Tibial nerve (tissue), 4 donors: ENCODE measurements around the gene CIZ1. TPM values are rescaled to one million over a fixed set of nuclear protein-coding genes. Genes with fewer than 3 reads are reported as not detected.

Experiments
- DNase-seq, 2 donors: peaks; one replicate each; pipeline ENCODE4 v3.0.0-alpha.2; 2019; ENCODE audit warnings: low spot score in 2 of 2
- H3K27ac ChIP-seq, 4 donors: fragments of 200-600 bp; sonication (generic) in 3 of 4; one replicate each; pipeline ENCODE4 v1.5.1; 2017 to 2019; ENCODE audit warnings: mild to moderate bottlenecking in 1 of 4
- H3K27me3 ChIP-seq, 2 donors: fragments of 200-600 bp; sonication (generic) in 1 of 2; one replicate each; pipeline versions ENCODE4 v1.5.1 to v1.6.0; 2017 to 2019
- H3K36me3 ChIP-seq, 3 donors: fragments of 200-600 bp; sonication (generic); one replicate each; pipeline ENCODE4 v1.5.1; 2018 to 2019
- H3K4me1 ChIP-seq, 4 donors: fragments of 200-600 bp; sonication (generic) in 3 of 4; one replicate each; pipeline ENCODE4 v1.5.1; 2017 to 2019
- H3K4me3 ChIP-seq, 4 donors: fragments of 200-600 bp; sonication (generic) in 3 of 4; one replicate each; pipeline ENCODE4 v1.5.1; 2017 to 2019; ENCODE audit warnings: mild to moderate bottlenecking in 1 of 4, moderate library complexity in 1 of 4
- H3K9me3 ChIP-seq, 4 donors: fragments of 200-600 bp; sonication (generic) in 3 of 4; one replicate each; pipeline ENCODE4 v1.5.1; 2017 to 2019
- EP300 ChIP-seq, 2 donors: sonication (generic); formaldehyde crosslinking; IDR thresholded peaks; one replicate each; pipeline ENCODE4 v1.6.1; 2017; ENCODE audit warnings: antibody characterized with exemption in 2 of 2, mild to moderate bottlenecking in 1 of 2
- POLR2A ChIP-seq, 2 donors: fragments of 450-650 bp; IDR thresholded peaks; one replicate each; pipeline ENCODE4 v1.6.1; 2017; ENCODE audit warnings: antibody characterized with exemption in 2 of 2, mild to moderate bottlenecking in 2 of 2, moderate library complexity in 2 of 2
- WGBS, 2 donors: methylation state at CpG; one replicate each; pipeline ENCODE4 v1.1.5; 2018; 5-methylcytosine and 5-hydroxymethylcytosine counted together
- total RNA-seq, 4 donors: library from RNA; depleted of rRNA; stranded (reverse); fragments of >200 nt; gene quantifications; one replicate each; pipeline ENCODE4 v1.1.0, GENCODE V29; 2016
- TF ChIP-seq, protein P1 (sequence below), 5 experiments: fragments of 200-600 bp in 3 of 5; fragments of 450-650 bp in 2 of 5; sonication (generic) in 3 of 5; IDR thresholded peaks; one replicate each; pipeline ENCODE4 v1.5.1; 2016 to 2019; ENCODE audit warnings: antibody characterized with exemption in 5 of 5, mild to moderate bottlenecking in 3 of 5, moderate library complexity in 2 of 5

CIZ1 gene
- total RNA-seq, 4 donors from 2014 or later, result 59.4 to 99.3 (median 71.4) TPM

DNA sequence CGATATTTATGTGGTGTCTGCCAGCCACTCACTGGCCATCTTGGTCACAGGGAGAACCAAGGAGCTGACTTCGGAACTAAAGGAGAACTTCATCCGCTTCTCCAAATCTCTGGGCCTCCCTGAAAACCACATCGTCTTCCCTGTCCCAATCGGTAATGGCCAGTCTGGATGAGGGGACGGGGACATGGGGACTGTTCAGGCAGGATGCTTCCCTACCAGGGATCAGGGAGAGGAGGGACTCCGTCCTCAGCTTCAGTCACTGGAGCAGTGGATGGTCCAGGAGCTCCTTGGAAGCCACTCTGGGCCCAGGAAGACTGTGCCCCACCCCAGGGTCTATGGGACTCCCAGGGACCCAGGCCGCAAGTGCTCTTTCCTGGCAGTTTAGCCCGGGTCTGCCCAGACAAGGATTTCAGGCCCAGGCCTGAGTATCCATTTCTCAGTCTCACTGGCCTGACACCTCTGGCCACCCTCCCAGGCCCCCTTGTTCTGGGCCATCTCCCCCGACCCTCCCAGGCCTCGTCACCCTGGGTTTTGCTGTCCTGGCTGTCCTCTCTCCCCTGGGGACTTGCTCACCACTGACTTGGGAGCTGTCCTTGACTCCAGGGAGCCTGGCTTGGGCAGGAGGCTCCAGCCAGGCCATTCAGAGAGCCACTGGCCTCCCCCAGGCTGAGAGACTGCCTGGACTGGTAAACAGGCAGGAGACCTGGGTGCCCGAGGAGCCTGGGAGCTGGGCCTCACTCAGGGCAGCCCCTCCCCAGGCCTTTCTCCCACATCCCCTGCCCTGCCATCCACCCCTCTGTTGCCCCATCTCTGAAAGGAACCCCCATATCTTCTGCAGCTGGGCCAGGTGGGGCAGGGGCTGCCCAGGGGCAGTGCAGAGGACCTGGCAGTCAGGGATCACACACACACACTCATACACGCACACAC, 39.0 kb downstream of the CIZ1 start:
- 91 to 92% methylated on average over 12 to 13 of the region's 13 CpGs for WGBS, 2 donors
- Histone ChIP-seq H3K27me3 (no peaks in the 10 kb centered on the region), H3K4me1 (peaks cover 0 to 26% (median 12%) of the 10 kb centered on the region in 4 donors), H3K4me3 (no peak overlapping the region), H3K36me3 (no peaks in the 10 kb centered on the region), H3K27ac (no peak overlapping the region), H3K9me3 (no peaks in the 10 kb centered on the region)
- no peak for TF ChIP-seq EP300 (IDR thresholded peaks at IDR 0.05)
- no peak for TF ChIP-seq POLR2A (IDR thresholded peaks at IDR 0.05)
- TF ChIP-seq, protein P1, sequence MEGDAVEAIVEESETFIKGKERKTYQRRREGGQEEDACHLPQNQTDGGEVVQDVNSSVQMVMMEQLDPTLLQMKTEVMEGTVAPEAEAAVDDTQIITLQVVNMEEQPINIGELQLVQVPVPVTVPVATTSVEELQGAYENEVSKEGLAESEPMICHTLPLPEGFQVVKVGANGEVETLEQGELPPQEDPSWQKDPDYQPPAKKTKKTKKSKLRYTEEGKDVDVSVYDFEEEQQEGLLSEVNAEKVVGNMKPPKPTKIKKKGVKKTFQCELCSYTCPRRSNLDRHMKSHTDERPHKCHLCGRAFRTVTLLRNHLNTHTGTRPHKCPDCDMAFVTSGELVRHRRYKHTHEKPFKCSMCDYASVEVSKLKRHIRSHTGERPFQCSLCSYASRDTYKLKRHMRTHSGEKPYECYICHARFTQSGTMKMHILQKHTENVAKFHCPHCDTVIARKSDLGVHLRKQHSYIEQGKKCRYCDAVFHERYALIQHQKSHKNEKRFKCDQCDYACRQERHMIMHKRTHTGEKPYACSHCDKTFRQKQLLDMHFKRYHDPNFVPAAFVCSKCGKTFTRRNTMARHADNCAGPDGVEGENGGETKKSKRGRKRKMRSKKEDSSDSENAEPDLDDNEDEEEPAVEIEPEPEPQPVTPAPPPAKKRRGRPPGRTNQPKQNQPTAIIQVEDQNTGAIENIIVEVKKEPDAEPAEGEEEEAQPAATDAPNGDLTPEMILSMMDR (IDR thresholded peaks at IDR 0.05), result no peak
- no peak for DNase-seq

- DNase-seq, result no peak
- WGBS, 2 donors, result 82 to 88% methylated on average over 18 of the region's 18 CpGs
- H3K27me3 ChIP-seq, result no peaks in the 10 kb centered on the region
- no peaks in the 10 kb centered on the region for H3K9me3 ChIP-seq
- no peak overlapping the region for H3K27ac ChIP-seq
- H3K36me3 ChIP-seq, result no peaks in the 10 kb centered on the region
- TF ChIP-seq, protein P1 (IDR thresholded peaks at IDR 0.05), result no peak
- no peak for TF ChIP-seq EP300 (IDR thresholded peaks at IDR 0.05)
- no peak for TF ChIP-seq POLR2A (IDR thresholded peaks at IDR 0.05)
- H3K4me1 ChIP-seq, result peaks cover 0 to 26% (median 12%) of the 10 kb centered on the region in 4 donors
- H3K4me3 ChIP-seq, result no peak overlapping the region
Measured at GRCh38 chr9:128151309-128152132, 39.9 kb downstream of the CIZ1 start.

DNA sequence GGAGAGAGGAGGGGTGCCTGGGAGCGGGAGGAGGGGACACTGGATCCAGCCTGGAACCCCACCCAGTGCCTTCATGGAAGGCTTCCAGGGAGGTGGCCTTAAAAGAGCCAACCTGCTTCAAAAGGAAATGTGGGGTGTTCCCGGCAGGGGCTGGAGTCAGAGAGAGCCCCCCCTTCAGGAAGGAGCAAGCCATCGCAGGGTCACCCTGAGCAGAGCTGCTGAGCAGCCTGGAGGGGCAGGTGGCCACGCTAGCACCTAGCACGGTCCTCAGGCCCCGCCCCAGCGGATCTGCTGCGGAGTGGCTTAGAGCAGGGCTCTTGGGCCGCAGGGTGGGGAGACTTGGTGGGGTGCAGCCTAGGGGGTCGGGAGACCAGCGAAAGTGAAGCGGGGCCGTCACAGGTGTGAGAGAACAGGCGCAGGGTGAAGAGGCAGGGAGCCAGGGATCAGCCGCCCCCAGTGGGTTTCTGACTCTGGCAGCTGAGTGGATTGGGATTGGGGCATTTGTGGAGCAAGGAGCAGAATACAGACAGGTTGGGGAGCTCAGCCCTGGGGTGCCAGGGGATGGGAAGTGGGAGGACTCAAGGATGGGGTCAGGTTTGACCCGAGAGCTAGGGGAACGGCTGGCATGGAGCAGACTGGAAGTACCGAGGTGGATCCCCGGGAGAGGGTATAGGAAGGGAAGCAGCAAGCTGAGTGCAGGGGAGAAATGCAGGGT, 40.6 kb downstream of the CIZ1 start:
- DNase-seq, result no peak
- WGBS, 2 donors, result 66 to 68% methylated on average over 19 of the region's 19 CpGs
- Histone ChIP-seq H3K36me3 (no peaks in the 10 kb centered on the region), H3K4me3 (no peak overlapping the region), H3K9me3 (no peaks in the 10 kb centered on the region), H3K27ac (no peak overlapping the region), H3K27me3 (no peaks in the 10 kb centered on the region), H3K4me1 (peaks cover 0 to 26% (median 12%) of the 10 kb centered on the region in 4 donors)
- TF ChIP-seq POLR2A (IDR thresholded peaks at IDR 0.05), result no peak
- TF ChIP-seq, protein P1 (IDR thresholded peaks at IDR 0.05), result no peak
- no peak for TF ChIP-seq EP300 (IDR thresholded peaks at IDR 0.05)

GRCh38 chr9:128149951-128150593, 41.3 kb downstream of the CIZ1 start:
- Histone ChIP-seq H3K9me3 (no peaks in the 10 kb centered on the region), H3K4me3 (no peak overlapping the region), H3K27ac (no peak overlapping the region), H3K27me3 (no peaks in the 10 kb centered on the region), H3K4me1 (peaks cover 0 to 26% (median 12%) of the 10 kb centered on the region in 4 donors), H3K36me3 (no peaks in the 10 kb centered on the region)
- no peak for DNase-seq
- 64 to 76% methylated on average over 11 of the region's 11 CpGs for WGBS, 2 donors
- TF ChIP-seq EP300 (IDR thresholded peaks at IDR 0.05) (no peak), POLR2A (IDR thresholded peaks at IDR 0.05) (no peak)
- TF ChIP-seq, protein P1 (IDR thresholded peaks at IDR 0.05), result no peak
